H9 (cell line): Measurements from ENCODE around the gene USP49. TPM values are rescaled to one million over a fixed set of nuclear protein-coding genes. Genes with fewer than 3 reads are reported as not detected.

Experiments used
- DNase-seq: peaks from one replicate; pipeline ENCODE4 v3.0.0-alpha.2; 2017
- H2AFZ ChIP-seq: one replicate; pipeline ENCODE4 v1.6.1; 2013; ENCODE audit warnings: mild to moderate bottlenecking, low read length, control low read depth, moderate library complexity
- H2AK5ac ChIP-seq: 2 replicates; pipeline ENCODE4 v1.6.1; 2013; ENCODE audit warnings: low read length, control low read depth, mixed read lengths; ENCODE audit not compliant: insufficient read length
- H2BK120ac ChIP-seq: one replicate; pipeline ENCODE4 v1.6.1; 2013; ENCODE audit warnings: low read depth, mild to moderate bottlenecking, low read length, control low read depth, inconsistent platforms; ENCODE audit not compliant: poor library complexity, severe bottlenecking
- H2BK12ac ChIP-seq: 2 replicates; pipeline ENCODE4 v1.6.1; 2013; ENCODE audit warnings: low read length, control low read depth, mixed read lengths, low read depth; ENCODE audit not compliant: insufficient read length
- H2BK15ac ChIP-seq: 2 replicates; pipeline ENCODE4 v1.6.1; 2013; ENCODE audit warnings: low read depth, low read length, control low read depth
- H2BK20ac ChIP-seq: one replicate; pipeline ENCODE4 v1.6.1; 2013; ENCODE audit warnings: low read depth, mild to moderate bottlenecking, low read length, control low read depth, inconsistent platforms; ENCODE audit not compliant: poor library complexity, severe bottlenecking
- H2BK5ac ChIP-seq: 2 replicates; pipeline ENCODE4 v1.6.1; 2013; ENCODE audit warnings: low read length, control low read depth, mixed read lengths; ENCODE audit not compliant: insufficient read length
- H3K14ac ChIP-seq: 2 replicates; pipeline ENCODE4 v1.6.1; 2013; ENCODE audit warnings: low read length, control low read depth; ENCODE audit not compliant: insufficient read depth
- H3K18ac ChIP-seq: 2 replicates; pipeline ENCODE4 v1.6.1; 2013; ENCODE audit warnings: low read depth, mild to moderate bottlenecking, mixed read lengths, low read length, control low read depth; ENCODE audit not compliant: insufficient read length
- H3K23ac ChIP-seq: 2 replicates; pipeline ENCODE4 v1.6.1; 2013; ENCODE audit warnings: low read length, control low read depth, mixed read lengths, low read depth; ENCODE audit not compliant: insufficient read length
- H3K23me2 ChIP-seq: 2 replicates; pipeline ENCODE4 v1.6.1; 2013; ENCODE audit warnings: low read depth, mild to moderate bottlenecking, mixed read lengths, low read length, control low read depth; ENCODE audit not compliant: insufficient read length, poor library complexity, severe bottlenecking
- H3K27ac ChIP-seq: 2 replicates; pipeline ENCODE4 v1.5.1; 2013; ENCODE audit warnings: low read length, control low read depth, mixed read lengths, low read depth; ENCODE audit not compliant: insufficient read length
- H3K27me3 ChIP-seq: 2 replicates; pipeline ENCODE4 v1.6.1; 2013; ENCODE audit warnings: low read length, control low read depth, inconsistent platforms; ENCODE audit not compliant: insufficient read depth
- H3K4ac ChIP-seq: 2 replicates; pipeline ENCODE4 v1.6.1; 2013; ENCODE audit warnings: low read depth, mild to moderate bottlenecking, control low read depth, inconsistent platforms, low read length, moderate library complexity
- H3K4me1 ChIP-seq: 2 replicates; pipeline ENCODE4 v1.6.1; 2013; ENCODE audit warnings: low read length, control low read depth, inconsistent platforms; ENCODE audit not compliant: insufficient read depth
- H3K4me2 ChIP-seq: 2 replicates; pipeline ENCODE4 v1.6.1; 2013; ENCODE audit warnings: low read length, control low read depth, mixed read lengths; ENCODE audit not compliant: insufficient read length, insufficient read depth
- H3K56ac ChIP-seq: 2 replicates; pipeline ENCODE4 v1.6.1; 2013; ENCODE audit warnings: low read depth, mild to moderate bottlenecking, mixed read lengths, low read length, control low read depth; ENCODE audit not compliant: insufficient read length
- H3K79me1 ChIP-seq: 2 replicates; pipeline ENCODE4 v1.6.1; 2013; ENCODE audit warnings: low read depth, mild to moderate bottlenecking, moderate library complexity, low read length, control low read depth, inconsistent platforms; ENCODE audit not compliant: insufficient read depth, poor library complexity, severe bottlenecking
- H3K79me2 ChIP-seq: 2 replicates; pipeline ENCODE4 v1.6.1; 2013; ENCODE audit warnings: low read length, control low read depth, inconsistent platforms; ENCODE audit not compliant: insufficient read depth
- H3K9ac ChIP-seq: 2 replicates; pipeline ENCODE4 v1.6.1; 2013; ENCODE audit warnings: low read length, control low read depth, mixed read lengths; ENCODE audit not compliant: insufficient read length; ENCODE audit errors: extremely low read depth
- H3K9me3 ChIP-seq: one replicate; pipeline ENCODE4 v1.6.1; 2013; ENCODE audit warnings: low read depth, low read length, inconsistent platforms; ENCODE audit not compliant: control insufficient read depth
- H3T11ph ChIP-seq: one replicate; pipeline ENCODE4 v1.6.1; 2013; ENCODE audit warnings: mild to moderate bottlenecking, low read length, control low read depth, inconsistent platforms
- H4K20me1 ChIP-seq: one replicate; pipeline ENCODE4 v1.6.1; 2013; ENCODE audit not compliant: control insufficient read depth, insufficient read length, insufficient read depth
- H4K5ac ChIP-seq: 2 replicates; pipeline ENCODE4 v1.6.1; 2013; ENCODE audit warnings: low read depth, mild to moderate bottlenecking, mixed read lengths, low read length, control low read depth; ENCODE audit not compliant: insufficient read length
- H4K8ac ChIP-seq: replicated peaks from 2 replicates; pipeline ENCODE4 v1.6.1; 2013; ENCODE audit warnings: low read length, control low read depth, mixed read lengths, low read depth; ENCODE audit not compliant: insufficient read length
- H4K91ac ChIP-seq: 2 replicates; pipeline ENCODE4 v1.6.1; 2013; ENCODE audit warnings: low read depth, mild to moderate bottlenecking, moderate library complexity, mixed read lengths, low read length, control low read depth; ENCODE audit not compliant: insufficient read length
- H3K27ac Mint-ChIP-seq, 3 experiments: 2 replicates in 2 of 3; 3 replicates in 1 of 3; pipeline ENCODE4 v1.8.0; 2020 to 2021; ENCODE audit warnings: mixed read lengths in 3 of 3, mild to moderate bottlenecking in 1 of 3, moderate library complexity in 1 of 3
- H3K27me3 Mint-ChIP-seq: 2 replicates; pipeline ENCODE4 v1.8.0; 2021; ENCODE audit warnings: low read depth, mild to moderate bottlenecking, moderate library complexity, mixed read lengths
- H3K36me3 Mint-ChIP-seq, 3 experiments: 2 replicates in 2 of 3; 3 replicates in 1 of 3; pipeline ENCODE4 v1.8.0; 2020 to 2021; ENCODE audit warnings: low read depth in 3 of 3, mixed read lengths in 3 of 3; ENCODE audit not compliant: insufficient read depth in 1 of 3
- H3K4me1 Mint-ChIP-seq, 2 experiments: 2 replicates each; pipeline ENCODE4 v1.8.0; 2020; ENCODE audit warnings: mixed read lengths in 2 of 2
- H3K4me3 Mint-ChIP-seq, 2 experiments: 2 replicates in 1 of 2; 3 replicates in 1 of 2; pipeline ENCODE4 v1.8.0; 2020 to 2021; ENCODE audit warnings: mild to moderate bottlenecking in 2 of 2, mixed read lengths in 2 of 2, moderate library complexity in 1 of 2
- H3K9me3 Mint-ChIP-seq, 2 experiments: 2 replicates in 1 of 2; 3 replicates in 1 of 2; pipeline ENCODE4 v1.8.0; 2020; ENCODE audit warnings: mild to moderate bottlenecking in 2 of 2, mixed read lengths in 2 of 2, moderate library complexity in 1 of 2
- WGBS: extraction: QIAGEN DNeasy Blood & Tissue Kit; methylation state at CpG from one replicate; pipeline ENCODE4 v1.1.7; 2013; ENCODE audit warnings: missing lambda C conversion rate, low lambda C conversion rate, mixed read lengths; ENCODE audit not compliant: insufficient read length; ENCODE audit errors: extremely low coverage; 5-methylcytosine and 5-hydroxymethylcytosine counted together
- total RNA-seq: library from RNA; stranded (reverse); gene quantifications from 2 replicates; pipeline ENCODE4 v1.2.1, GENCODE V29; 2021
- TF ChIP-seq, protein P1 (sequence below): fragments of 200-600 bp; sonication (generic); conservative IDR thresholded peaks from 3 replicates; pipeline ENCODE4 v1.8.0; 2021; ENCODE audit warnings: antibody characterized with exemption, mild to moderate bottlenecking

USP49 gene
- total RNA-seq, 1 experiment from 2014 or later = 19.0 TPM

DNA sequence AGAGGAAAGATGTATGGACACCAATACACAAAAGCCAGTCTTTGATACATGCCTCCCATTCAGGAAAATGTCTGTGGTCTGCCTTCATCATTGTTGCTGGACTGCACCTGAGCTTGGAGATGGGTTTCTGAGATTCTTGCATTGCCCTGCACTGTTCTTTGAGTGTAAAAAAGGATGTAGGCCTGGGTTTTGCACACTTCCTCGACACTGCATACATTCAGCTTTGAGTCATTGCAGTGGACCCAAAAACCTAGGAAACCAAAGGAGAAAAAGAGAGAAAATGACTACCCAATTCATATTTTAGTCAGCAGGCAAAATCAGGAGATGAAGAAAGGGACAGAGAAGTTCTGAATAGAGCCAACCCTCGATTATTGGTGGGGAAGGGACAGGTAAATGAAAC, 98.7 kb downstream of the USP49 start:
- Histone ChIP-seq H2BK12ac (no peak overlapping the region), H2BK5ac (no peak overlapping the region), H3K4me2 (no peak overlapping the region), H3K27me3 (no peaks in the 10 kb centered on the region), H4K91ac (no peak overlapping the region), H3K14ac (no peak overlapping the region), H2AK5ac (no peak overlapping the region), H3T11ph (no peak overlapping the region), H3K9ac (no peak overlapping the region), H2BK120ac (no peak overlapping the region), H3K9me3 (no peaks in the 10 kb centered on the region), H3K4me1 (no peaks in the 10 kb centered on the region), H4K5ac (no peak overlapping the region), H3K27ac (no peak overlapping the region), H3K23ac (no peak overlapping the region), H3K18ac (no peak overlapping the region), H3K79me2 (no peaks in the 10 kb centered on the region), H2BK15ac (no peak overlapping the region), H4K20me1 (no peaks in the 10 kb centered on the region), H2AFZ (no peak overlapping the region), H3K23me2 (no peaks in the 10 kb centered on the region), H3K56ac (no peak overlapping the region), H4K8ac (no peak overlapping the region), H3K4ac (no peak overlapping the region), H3K79me1 (no peaks in the 10 kb centered on the region), H2BK20ac (no peak overlapping the region)
- Mint-ChIP-seq H3K36me3 (peaks cover 3 to 35% (median 25%) of the 10 kb centered on the region in 3 experiments; a peak in 6 of 7 replicates), H3K9me3 (no peaks in the 10 kb centered on the region), H3K27me3 (no peaks in the 10 kb centered on the region), H3K4me1 (peaks cover 0 to 2% of the 10 kb centered on the region in 2 experiments; a peak in 1 of 4 replicates), H3K27ac (no peak overlapping the region), H3K4me3 (no peak overlapping the region)
- DNase-seq = no peak
- no CpG with 5 or more reads among the region's 2 CpGs for WGBS
- TF ChIP-seq, protein P1, sequence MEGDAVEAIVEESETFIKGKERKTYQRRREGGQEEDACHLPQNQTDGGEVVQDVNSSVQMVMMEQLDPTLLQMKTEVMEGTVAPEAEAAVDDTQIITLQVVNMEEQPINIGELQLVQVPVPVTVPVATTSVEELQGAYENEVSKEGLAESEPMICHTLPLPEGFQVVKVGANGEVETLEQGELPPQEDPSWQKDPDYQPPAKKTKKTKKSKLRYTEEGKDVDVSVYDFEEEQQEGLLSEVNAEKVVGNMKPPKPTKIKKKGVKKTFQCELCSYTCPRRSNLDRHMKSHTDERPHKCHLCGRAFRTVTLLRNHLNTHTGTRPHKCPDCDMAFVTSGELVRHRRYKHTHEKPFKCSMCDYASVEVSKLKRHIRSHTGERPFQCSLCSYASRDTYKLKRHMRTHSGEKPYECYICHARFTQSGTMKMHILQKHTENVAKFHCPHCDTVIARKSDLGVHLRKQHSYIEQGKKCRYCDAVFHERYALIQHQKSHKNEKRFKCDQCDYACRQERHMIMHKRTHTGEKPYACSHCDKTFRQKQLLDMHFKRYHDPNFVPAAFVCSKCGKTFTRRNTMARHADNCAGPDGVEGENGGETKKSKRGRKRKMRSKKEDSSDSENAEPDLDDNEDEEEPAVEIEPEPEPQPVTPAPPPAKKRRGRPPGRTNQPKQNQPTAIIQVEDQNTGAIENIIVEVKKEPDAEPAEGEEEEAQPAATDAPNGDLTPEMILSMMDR = no peak
